Breast epithelium (tissue), 3 donors: ENCODE measurements around the gene MYH3.

Experiments
- CTCF ChIP-seq, 3 donors: fragments of 450-650 bp; IDR thresholded peaks; one replicate each; pipeline ENCODE4 v1.5.1; 2016 to 2017; ENCODE audit warnings: antibody characterized with exemption in 3 of 3, mild to moderate bottlenecking in 3 of 3, moderate library complexity in 3 of 3
- POLR2A ChIP-seq: fragments of 450-650 bp; IDR thresholded peaks from one replicate; pipeline ENCODE4 v1.6.1; 2016; ENCODE audit warnings: antibody characterized with exemption, mild to moderate bottlenecking, moderate library complexity

DNA sequence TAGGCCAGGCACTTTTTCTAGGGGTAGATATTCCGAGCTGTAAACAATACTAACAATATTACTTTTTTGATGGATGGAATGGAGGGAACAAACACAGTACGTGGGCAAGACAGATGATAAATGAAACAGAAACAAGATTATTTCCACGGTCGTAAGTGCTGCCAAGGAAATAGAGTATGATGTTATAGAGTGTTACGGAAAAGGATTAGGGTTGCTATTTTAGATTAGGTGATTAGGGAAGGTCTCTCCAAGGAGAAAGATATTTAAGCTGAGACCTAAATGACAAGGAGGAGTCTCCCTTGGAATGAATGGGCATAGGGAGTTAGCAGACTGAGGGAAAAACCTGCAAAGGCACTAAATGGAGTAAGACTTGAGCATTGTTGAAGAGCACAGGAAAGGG is 48.6 kb upstream of the MYH3 start:
- no peak for TF ChIP-seq POLR2A
- TF ChIP-seq CTCF (IDR thresholded peaks at IDR 0.05) = no peak
